ENCODE measurements around the gene NSL1.

DNA sequence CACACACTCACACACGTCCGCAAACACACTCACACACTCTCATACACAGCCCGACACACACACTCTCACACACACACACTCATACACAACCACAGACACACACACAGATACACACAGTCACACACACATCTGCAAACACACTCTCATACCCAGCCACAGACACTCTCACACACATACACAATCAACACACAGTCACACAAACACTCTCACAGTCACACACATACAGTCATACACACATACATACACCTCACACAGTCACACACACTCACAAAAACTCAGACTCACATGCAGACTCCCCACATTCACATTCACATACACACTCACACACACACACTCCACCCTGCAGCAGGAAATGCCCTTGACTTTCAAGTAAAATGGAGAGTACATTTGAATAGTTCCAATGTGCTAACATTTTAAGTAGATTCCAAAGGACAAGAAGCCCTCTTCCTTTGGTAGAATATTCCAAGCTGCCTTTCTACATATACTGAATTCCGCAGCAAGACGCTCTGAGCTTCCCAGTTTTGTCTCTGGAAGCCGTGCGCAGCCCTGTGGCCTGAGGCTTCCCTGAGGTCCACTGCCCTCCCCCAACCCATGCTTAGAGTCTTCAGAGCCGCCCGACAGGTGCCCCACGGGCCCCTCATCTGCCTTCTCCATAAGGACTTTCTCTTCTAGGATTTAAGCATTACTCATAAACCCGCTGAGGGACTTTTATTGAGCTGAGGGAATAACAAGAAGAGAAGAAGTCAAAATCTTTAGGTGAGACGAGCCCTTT, 101.6 kb downstream of the NSL1 start:
- no peak for TF ChIP-seq POLR2A (IDR thresholded peaks at IDR 0.05)
- TF ChIP-seq CTCF (IDR thresholded peaks at IDR 0.05): no peak

Measured in testis (tissue), 2 donors.